Activated CD8-positive, alpha-beta memory T cell treated with anti-CD3 and anti-CD28 coated beads for 24 hours (primary cell): ENCODE data around the gene RFX2.

Source experiments
- DNase-seq: peaks from one replicate; pipeline ENCODE4 v3.0.0-alpha.2; 2020

The RFX2 gene

GRCh38 chr19:6059396-6059947 lies 50.8 kb downstream of the RFX2 start:
- DNase-seq: peak; percentile 15

- peak; percentile 28 for DNase-seq
These were observed 51.6 kb downstream of the RFX2 start for GRCh38 chr19:6058518-6059201.

GRCh38 chr19:6057651-6058517 lies 52.4 kb downstream of the RFX2 start:
- peak; percentile 41 for DNase-seq

- peak; percentile 46 for DNase-seq
These were observed 53.3 kb downstream of the RFX2 start for GRCh38 chr19:6056801-6057650.

- peak; percentile 37 for DNase-seq
These were observed 54.0 kb downstream of the RFX2 start for GRCh38 chr19:6056282-6056741.

- no peak for DNase-seq
These were observed 55.1 kb downstream of the RFX2 start for GRCh38 chr19:6055013-6055795.

- peak; percentile 88 for DNase-seq
These were observed 61.4 kb downstream of the RFX2 start for GRCh38 chr19:6048793-6049405.

GRCh38 chr19:6048348-6048747 lies 62.0 kb downstream of the RFX2 start:
- DNase-seq: no peak

- peak; percentile 45 for DNase-seq
These were observed 62.5 kb downstream of the RFX2 start for GRCh38 chr19:6047741-6048251.

- DNase-seq: peak; percentile 50
These were observed 63.0 kb downstream of the RFX2 start for GRCh38 chr19:6047256-6047655.

GRCh38 chr19:6045108-6045507 lies 65.2 kb downstream of the RFX2 start:
- peak; percentile 42 for DNase-seq

GRCh38 chr19:6044056-6044805 lies 66.1 kb downstream of the RFX2 start:
- peak; percentile 35 for DNase-seq

GRCh38 chr19:6042776-6043726 lies 67.2 kb downstream of the RFX2 start:
- peak; percentile 44 for DNase-seq

GRCh38 chr19:6041991-6042481 lies 68.3 kb downstream of the RFX2 start:
- DNase-seq: peak; percentile 43

GRCh38 chr19:6041071-6041470 lies 69.2 kb downstream of the RFX2 start:
- DNase-seq: peak; percentile 11

- DNase-seq: peak; percentile 42
These were observed 70.6 kb downstream of the RFX2 start for GRCh38 chr19:6039566-6040225.

- DNase-seq: peak; percentile 17
These were observed 71.5 kb downstream of the RFX2 start for GRCh38 chr19:6038634-6039405.

- peak; percentile 13 for DNase-seq
These were observed 75.3 kb downstream of the RFX2 start for GRCh38 chr19:6035026-6035425.
